Measurements from ENCODE around the gene GRK1. TPM values are rescaled to one million over a fixed set of nuclear protein-coding genes. Genes with fewer than 3 reads are reported as not detected.

Gene GRK1
- total RNA-seq, 1 donor from 2014 or later = not detected

GRCh38 chr13:113641426-113641825, 25.6 kb upstream of the GRK1 start:
- Histone ChIP-seq H3K9me3 (ENCODE audit: insufficient read depth, low read depth, low read length) (no peaks in the 10 kb centered on the region), H2AFZ (ENCODE audit: low read depth, low read length) (no peak overlapping the region), H3K27ac (ENCODE audit: low read depth, low read length) (no peak overlapping the region), H3K27me3 (ENCODE audit: insufficient read depth, low read length) (no peaks in the 10 kb centered on the region), H4K20me1 (ENCODE audit: insufficient read depth, low read length) (no peaks in the 10 kb centered on the region), H3K4me2 (ENCODE audit: low read length) (no peak overlapping the region), H3K9ac (ENCODE audit: low read length) (no peak overlapping the region), H3K4me1 (ENCODE audit: insufficient read depth, low read length) (peaks cover 6% of the 10 kb centered on the region), H3K79me2 (ENCODE audit: insufficient read depth, low read length) (no peaks in the 10 kb centered on the region), H3K36me3 (ENCODE audit: insufficient read depth, low read length) (peaks cover 38% of the 10 kb centered on the region), H3K4me3 (ENCODE audit: insufficient read depth, low read depth, low read length) (no peak overlapping the region)
- H3K4me1 Mint-ChIP-seq (ENCODE audit: low read depth, unreplicated experiment) = no peaks in the 10 kb centered on the region
- H3K27ac Mint-ChIP-seq (ENCODE audit: unreplicated experiment) = no peak overlapping the region
- no peak overlapping the region for H3K4me3 Mint-ChIP-seq (ENCODE audit: unreplicated experiment)
- H3K9me3 Mint-ChIP-seq (ENCODE audit: unreplicated experiment) = peaks cover 2% of the 10 kb centered on the region
- no peak for TF ChIP-seq EZH2 (IDR thresholded peaks at IDR 0.05; ENCODE audit: insufficient read depth, low read length)
- TF ChIP-seq CTCF (IDR thresholded peaks at IDR 0.05; ENCODE audit: insufficient read depth, low read depth, low read length) = no peak
- FAIRE-seq (no peak), DNase-seq (ENCODE audit: low read depth) (no peak)
- H3K36me3 Mint-ChIP-seq (ENCODE audit: low read depth, unreplicated experiment) = peaks cover 21% of the 10 kb centered on the region
- no peaks in the 10 kb centered on the region for H3K27me3 Mint-ChIP-seq (ENCODE audit: low read depth, unreplicated experiment)

- Histone ChIP-seq H3K4me2 (ENCODE audit: low read length) (no peak overlapping the region), H3K4me1 (ENCODE audit: insufficient read depth, low read length) (peaks cover 11% of the 10 kb centered on the region), H3K27me3 (ENCODE audit: insufficient read depth, low read length) (no peaks in the 10 kb centered on the region), H3K9ac (ENCODE audit: low read length) (no peak overlapping the region), H3K9me3 (ENCODE audit: insufficient read depth, low read depth, low read length) (no peaks in the 10 kb centered on the region), H3K4me3 (ENCODE audit: insufficient read depth, low read depth, low read length) (no peak overlapping the region), H3K36me3 (ENCODE audit: insufficient read depth, low read length) (peaks cover 35% of the 10 kb centered on the region), H2AFZ (ENCODE audit: low read depth, low read length) (no peak overlapping the region), H3K79me2 (ENCODE audit: insufficient read depth, low read length) (no peaks in the 10 kb centered on the region), H4K20me1 (ENCODE audit: insufficient read depth, low read length) (no peaks in the 10 kb centered on the region), H3K27ac (ENCODE audit: low read depth, low read length) (no peak overlapping the region)
- H3K4me3 Mint-ChIP-seq (ENCODE audit: unreplicated experiment) = no peak overlapping the region
- no peaks in the 10 kb centered on the region for H3K4me1 Mint-ChIP-seq (ENCODE audit: low read depth, unreplicated experiment)
- H3K36me3 Mint-ChIP-seq (ENCODE audit: low read depth, unreplicated experiment) = peaks cover 17% of the 10 kb centered on the region
- no peak for FAIRE-seq
- no peak for DNase-seq (ENCODE audit: low read depth)
- TF ChIP-seq EZH2 (IDR thresholded peaks at IDR 0.05; ENCODE audit: insufficient read depth, low read length) (no peak), CTCF (IDR thresholded peaks at IDR 0.05; ENCODE audit: insufficient read depth, low read depth, low read length) (no peak)
- no peak overlapping the region for H3K27ac Mint-ChIP-seq (ENCODE audit: unreplicated experiment)
- no peaks in the 10 kb centered on the region for H3K27me3 Mint-ChIP-seq (ENCODE audit: low read depth, unreplicated experiment)
- peaks cover 2% of the 10 kb centered on the region for H3K9me3 Mint-ChIP-seq (ENCODE audit: unreplicated experiment)
Observed at GRCh38 chr13:113642563-113642962, 24.5 kb upstream of the GRK1 start.

- H3K4me1 ChIP-seq (ENCODE audit: insufficient read depth, low read length) = peaks cover 11% of the 10 kb centered on the region
- FAIRE-seq (peak; percentile 5), DNase-seq (ENCODE audit: low read depth) (peak; percentile 90)
- H3K36me3 ChIP-seq (ENCODE audit: insufficient read depth, low read length) = peaks cover 28% of the 10 kb centered on the region
- no peaks in the 10 kb centered on the region for H3K9me3 ChIP-seq (ENCODE audit: insufficient read depth, low read depth, low read length)
- H3K79me2 ChIP-seq (ENCODE audit: insufficient read depth, low read length) = no peaks in the 10 kb centered on the region
- no peaks in the 10 kb centered on the region for H4K20me1 ChIP-seq (ENCODE audit: insufficient read depth, low read length)
- no peak for TF ChIP-seq CTCF (IDR thresholded peaks at IDR 0.05; ENCODE audit: insufficient read depth, low read depth, low read length)
- H3K4me3 ChIP-seq (ENCODE audit: insufficient read depth, low read depth, low read length) = no peak overlapping the region
- no peak overlapping the region for H2AFZ ChIP-seq (ENCODE audit: low read depth, low read length)
- H3K4me1 Mint-ChIP-seq (ENCODE audit: low read depth, unreplicated experiment) = no peaks in the 10 kb centered on the region
- H3K27me3 ChIP-seq (ENCODE audit: insufficient read depth, low read length) = no peaks in the 10 kb centered on the region
- no peak overlapping the region for H3K9ac ChIP-seq (ENCODE audit: low read length)
- H3K27me3 Mint-ChIP-seq (ENCODE audit: low read depth, unreplicated experiment) = no peaks in the 10 kb centered on the region
- H3K27ac Mint-ChIP-seq (ENCODE audit: unreplicated experiment) = no peak overlapping the region
- peaks cover 2% of the 10 kb centered on the region for H3K9me3 Mint-ChIP-seq (ENCODE audit: unreplicated experiment)
- no peak overlapping the region for H3K4me2 ChIP-seq (ENCODE audit: low read length)
- peak overlapping the region; percentile 10 for H3K27ac ChIP-seq (ENCODE audit: low read depth, low read length)
- no peak overlapping the region for H3K4me3 Mint-ChIP-seq (ENCODE audit: unreplicated experiment)
- H3K36me3 Mint-ChIP-seq (ENCODE audit: low read depth, unreplicated experiment) = peaks cover 12% of the 10 kb centered on the region
Observed at GRCh38 chr13:113643593-113643992, 23.4 kb upstream of the GRK1 start.
